ENCODE data around the gene MDFI.
A peak's percentile ranks its signal among the peaks of the same experiment; 100 is the strongest.

Gene MDFI

GRCh38 chr6:41638002-41638934, at the start of gene MDFI:
TSS of gene MDFI (plus strand) at chr6:41638468. CDS start at chr6:41638750, 282 bp downstream.
- peak; percentile 12 for DNase-seq

GRCh38 chr6:41589223-41589622, 49.0 kb upstream of the MDFI start:
- DNase-seq, result no peak

DNA sequence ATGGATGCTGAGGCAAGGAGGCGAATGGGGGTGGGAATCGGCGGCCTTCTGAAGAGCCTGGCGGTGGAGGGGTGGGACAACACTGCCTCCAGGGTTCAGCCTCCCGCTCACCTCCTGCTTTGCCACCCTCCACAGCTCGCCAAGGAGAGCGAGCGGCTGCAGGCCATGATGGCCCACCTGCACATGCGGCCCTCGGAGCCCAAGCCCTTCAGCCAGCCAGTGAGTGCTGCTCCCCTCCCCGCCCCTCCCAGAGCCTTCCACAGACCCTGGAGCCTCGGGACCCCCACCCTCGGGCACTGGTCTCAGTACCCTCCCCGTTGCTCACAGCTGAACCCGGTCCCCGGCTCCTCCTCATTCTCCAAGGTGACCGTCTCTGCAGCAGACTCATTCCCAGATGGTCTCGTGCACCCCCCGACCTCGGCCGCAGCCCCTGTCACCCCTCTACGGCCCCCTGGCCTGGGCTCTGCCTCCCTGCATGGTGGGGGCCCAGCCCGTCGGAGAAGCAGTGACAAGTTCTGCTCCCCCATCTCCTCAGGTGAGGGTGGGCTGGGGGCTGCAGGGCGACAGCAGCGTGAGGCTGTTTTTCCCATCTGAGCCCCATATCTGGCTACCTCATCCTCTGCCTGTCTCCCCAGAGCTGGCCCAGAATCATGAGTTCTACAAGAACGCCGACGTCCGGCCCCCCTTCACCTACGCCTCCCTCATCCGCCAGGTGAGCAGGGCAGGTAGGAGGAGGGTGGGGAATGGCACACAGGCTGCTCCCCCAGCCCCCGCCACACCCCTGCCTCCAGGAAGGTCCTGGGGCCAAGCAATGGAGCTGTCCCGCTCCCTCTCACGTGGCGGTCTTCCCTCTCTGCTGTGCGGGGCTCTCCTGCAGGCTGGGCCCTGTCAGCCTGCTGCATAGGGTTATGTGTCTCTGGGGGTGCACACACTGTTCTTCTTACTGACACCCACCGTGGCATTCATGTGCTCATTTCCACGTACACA, 48.3 kb upstream of the MDFI start:
- no peak for DNase-seq

DNA sequence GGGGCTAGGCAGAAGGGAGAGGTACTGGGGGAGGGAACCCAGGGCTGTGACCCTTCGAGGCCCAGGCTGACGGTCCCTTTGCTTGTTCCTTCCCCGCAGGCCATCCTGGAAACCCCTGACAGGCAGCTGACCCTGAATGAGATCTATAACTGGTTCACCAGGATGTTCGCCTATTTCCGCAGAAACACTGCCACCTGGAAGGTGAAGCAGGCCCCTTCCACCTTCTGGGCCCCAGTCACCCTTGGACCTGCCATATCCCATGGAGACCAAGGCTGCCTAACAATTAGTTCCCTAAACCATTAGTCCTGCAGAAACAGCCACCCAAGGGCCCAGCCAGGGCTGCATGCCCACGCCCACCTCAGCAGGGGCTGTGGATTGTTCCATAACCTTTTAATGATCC, 47.1 kb upstream of the MDFI start:
- DNase-seq, result no peak

DNA sequence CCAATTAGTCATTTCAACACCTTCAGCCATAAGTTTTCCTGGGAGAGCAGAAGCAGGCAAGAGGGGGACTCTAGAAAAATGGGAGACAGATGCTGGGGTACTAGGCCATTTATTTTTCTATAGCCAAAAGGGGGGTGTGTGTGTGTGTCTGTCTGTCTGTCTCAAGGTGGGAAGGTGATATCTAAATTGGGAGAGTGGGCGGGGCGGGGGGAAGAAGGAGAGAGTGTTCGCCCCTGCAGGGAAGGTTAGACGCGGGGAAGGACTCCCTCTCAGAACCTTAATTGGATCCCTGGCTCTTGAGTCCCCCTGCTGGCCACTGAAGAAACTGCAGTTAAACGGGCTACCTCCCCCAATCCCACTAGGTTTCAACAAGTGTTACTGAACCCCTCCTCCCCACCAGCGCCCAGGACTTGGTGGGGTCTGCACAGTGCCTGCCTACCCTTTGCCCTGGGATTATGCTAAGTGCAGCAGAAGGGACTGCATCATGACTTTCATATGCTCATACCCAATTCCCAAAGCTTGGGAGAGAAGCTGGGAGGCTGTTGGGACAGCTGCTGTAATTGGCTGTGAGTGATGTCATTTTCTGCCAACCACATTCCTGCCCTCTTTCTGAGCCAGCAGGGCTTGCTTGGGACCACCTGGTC, 46.3 kb upstream of the MDFI start:
- DNase-seq, result peak; percentile 82

- no peak for DNase-seq
Observed at GRCh38 chr6:41593406-41593805, 44.9 kb upstream of the MDFI start.

- DNase-seq, result no peak
Observed at GRCh38 chr6:41593839-41594238, 44.4 kb upstream of the MDFI start.

- DNase-seq, result no peak
Observed at GRCh38 chr6:41594326-41594725, 43.9 kb upstream of the MDFI start.

- DNase-seq, result no peak
Observed at GRCh38 chr6:41594766-41595165, 43.5 kb upstream of the MDFI start.

DNA sequence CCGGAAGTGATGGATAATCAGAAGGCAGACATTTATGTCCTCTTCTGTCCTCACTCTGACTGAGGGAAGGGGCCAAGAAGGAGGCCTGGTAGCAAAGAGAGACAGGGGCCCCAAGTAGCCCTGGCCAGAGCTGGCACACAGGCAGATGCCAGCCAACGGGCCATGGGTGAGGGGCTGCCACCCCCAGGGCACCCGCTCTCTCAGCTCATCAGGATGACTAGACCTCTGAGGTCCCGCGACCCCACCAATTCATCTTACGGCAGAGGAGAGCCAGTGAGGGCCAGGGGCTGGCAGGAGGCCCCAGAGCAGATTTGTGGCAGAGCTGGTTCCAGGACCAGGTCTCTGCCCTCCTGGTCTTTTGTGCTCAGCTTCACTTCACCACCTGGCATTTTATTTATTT, 43.1 kb upstream of the MDFI start:
- no peak for DNase-seq

- no peak for DNase-seq
Observed at GRCh38 chr6:41596096-41596685, 42.1 kb upstream of the MDFI start.

DNA sequence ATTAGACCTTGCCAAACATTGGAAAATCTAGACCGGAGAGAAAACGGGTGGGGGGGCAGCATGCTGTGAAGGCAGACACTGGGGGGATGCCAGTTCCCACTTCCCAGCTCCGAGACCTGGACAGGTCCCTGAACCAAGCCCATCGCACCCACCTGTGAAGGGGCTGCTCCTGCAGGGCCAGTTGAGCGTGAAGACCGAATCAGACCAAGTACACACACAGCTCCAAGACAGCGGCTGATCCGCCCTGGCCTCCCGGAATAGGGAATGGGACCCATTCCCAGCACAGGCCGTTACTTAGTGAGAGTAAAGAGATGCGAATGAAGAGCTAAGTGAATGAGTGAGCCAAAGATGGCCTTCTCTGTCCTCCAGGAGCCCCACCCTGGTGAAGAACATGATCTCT, 41.5 kb upstream of the MDFI start:
- no peak for DNase-seq

DNA sequence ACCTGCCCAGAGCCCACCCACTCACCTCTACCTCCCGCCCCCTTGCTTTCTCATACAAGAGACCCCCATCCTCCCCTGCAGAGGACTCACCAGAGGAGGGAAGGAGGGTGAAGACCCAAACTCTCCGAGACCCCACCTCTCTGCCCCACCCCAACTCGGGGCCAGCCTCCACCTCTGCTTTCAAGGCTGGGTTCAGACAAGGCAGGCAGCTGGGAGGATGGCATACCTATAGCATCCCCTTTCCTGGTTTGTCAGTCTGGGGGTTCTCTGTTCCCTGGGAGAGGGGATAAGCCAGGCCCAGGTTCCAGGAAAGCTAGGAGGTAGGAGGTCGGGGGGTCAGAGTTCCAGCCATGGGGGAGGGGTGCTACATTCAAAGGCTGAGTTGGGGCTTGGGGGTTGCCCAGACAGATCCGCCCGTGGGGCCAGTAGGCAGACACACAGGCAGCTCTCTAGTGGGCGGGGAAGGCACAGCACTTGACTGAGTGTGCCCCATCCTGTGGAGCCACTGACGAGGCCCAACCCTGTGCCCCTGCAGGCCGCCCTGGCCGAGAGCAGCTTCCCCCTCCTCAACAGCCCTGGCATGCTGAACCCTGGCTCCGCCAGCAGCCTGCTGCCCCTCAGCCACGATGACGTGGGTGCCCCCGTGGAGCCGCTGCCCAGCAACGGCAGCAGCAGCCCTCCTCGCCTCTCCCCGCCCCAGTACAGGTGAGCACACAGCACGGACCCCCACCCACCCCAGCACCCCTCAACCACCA, 40.8 kb upstream of the MDFI start:
- no peak for DNase-seq

- DNase-seq, result no peak
Observed at GRCh38 chr6:41598670-41599014, 39.6 kb upstream of the MDFI start.

- no peak for DNase-seq
Observed at GRCh38 chr6:41599015-41599851, 39.0 kb upstream of the MDFI start.

GRCh38 chr6:41599852-41600445, 38.3 kb upstream of the MDFI start:
- DNase-seq, result no peak

DNA sequence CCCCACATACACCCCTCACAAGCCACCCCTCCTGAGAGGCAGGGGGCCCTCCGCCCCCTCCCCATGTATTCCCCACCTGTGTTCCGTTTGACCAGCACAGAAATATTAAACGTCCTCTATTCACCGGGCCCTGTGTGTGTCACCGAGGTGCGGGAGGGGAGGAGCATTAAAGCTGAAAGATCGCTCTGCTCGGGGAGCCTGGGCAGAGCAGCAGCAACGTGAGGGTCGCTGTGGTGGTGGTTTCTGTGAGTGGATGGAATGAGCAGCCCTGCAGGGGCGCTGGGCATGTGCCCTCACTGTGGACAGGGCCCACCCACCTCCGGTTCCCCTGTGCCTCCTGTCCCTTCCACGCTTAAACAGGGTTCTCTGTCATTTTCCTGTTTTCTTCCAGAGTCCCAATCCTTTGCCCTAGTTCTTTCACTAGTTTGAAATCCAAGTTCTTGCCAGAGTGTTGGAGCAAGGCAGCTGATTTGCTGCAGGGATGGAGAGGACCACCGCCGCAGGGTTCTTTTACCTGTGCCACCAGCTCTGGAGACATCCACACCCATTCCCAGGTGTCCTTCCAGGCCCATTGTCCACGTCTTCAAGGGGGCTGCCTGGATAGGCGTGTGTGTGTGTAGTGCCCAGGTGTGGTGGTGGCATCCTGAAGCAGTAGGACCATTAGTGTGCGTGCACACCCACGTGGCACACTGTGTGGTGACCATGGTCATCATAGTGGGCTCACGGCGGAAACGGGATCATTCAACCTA, 37.6 kb upstream of the MDFI start:
- no peak for DNase-seq

DNA sequence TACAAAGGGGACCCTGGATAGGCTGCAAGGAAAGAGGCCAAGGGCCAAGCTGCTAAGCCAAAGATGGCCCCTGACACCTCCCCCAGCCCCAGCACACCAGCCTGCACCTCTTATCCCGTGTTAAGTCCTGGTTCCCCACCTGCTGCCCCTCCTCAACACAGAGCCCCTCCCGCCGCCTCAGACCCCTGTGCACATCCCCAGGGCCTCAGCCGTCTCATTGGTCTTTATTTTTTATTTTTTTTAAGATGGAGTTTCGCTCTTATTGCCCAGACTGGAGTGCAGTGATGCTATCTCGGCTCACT, 37.1 kb upstream of the MDFI start:
- no peak for DNase-seq

GRCh38 chr6:41602422-41602743, 35.9 kb upstream of the MDFI start:
- DNase-seq, result no peak
